ENCODE data around the gene TEX52. TPM values are rescaled to one million over a fixed set of nuclear protein-coding genes. Genes with fewer than 3 reads are reported as not detected.
A peak's percentile ranks its signal among the peaks of the same experiment; 100 is the strongest.

Gene TEX52
- total and polyA plus RNA-seq, 4 experiments from 2014 or later: not detected

- CTCF ChIA-PET (ENCODE audit: partially characterized antibody): interaction anchor here (0.6 kb wide), 1 partner anchor 21 kb away, joined by 4 read pairs; no protein-coding TSS in a partner anchor
- H3K27ac ChIP-seq (ENCODE audit: low read depth, low read length): no peak overlapping the region
- peaks cover 0 to 2% of the 10 kb centered on the region in 2 donors for H3K27me3 Mint-ChIP-seq
- peak overlapping the region in 1 of 7 donors; percentile 52 for H3K27ac Mint-ChIP-seq
- intact Hi-C loops (cut with micrococcal nuclease): loop anchor here (5.0 kb wide), 1 partner anchor 201 kb away; no protein-coding TSS in a partner anchor
- no peaks in the 10 kb centered on the region for H3K27me3 ChIP-seq (ENCODE audit: insufficient read depth, low read length)
- DNase-seq: no peak
- no peaks in the 10 kb centered on the region for H3K36me3 ChIP-seq (ENCODE audit: insufficient read depth, low read length)
- H3K4me1 ChIP-seq (ENCODE audit: insufficient read depth, low read length): peaks cover 17% of the 10 kb centered on the region
- POLR2A ChIA-PET (ENCODE audit: partially characterized antibody): no interaction called here
- no peak overlapping the region for H3K4me3 ChIP-seq (ENCODE audit: low read length in 2 of 2)
- H3K9me3 ChIP-seq (ENCODE audit: control insufficient read depth in 1 of 2, low read length in 2 of 2): no peaks in the 10 kb centered on the region
- peaks cover 17 to 37% (median 25%) of the 10 kb centered on the region in 4 donors for H3K4me1 Mint-ChIP-seq
- peaks cover 0 to 4% (median 0%) of the 10 kb centered on the region in 8 donors for H3K9me3 Mint-ChIP-seq
- peak overlapping the region in 6 of 8 donors; percentile 24 to 71 (median 56) for H3K4me3 Mint-ChIP-seq
- H3K36me3 Mint-ChIP-seq: peaks cover 0 to 12% of the 10 kb centered on the region in 2 donors
Observed at GRCh38 chr12:2893007-2893406, 36.2 kb upstream of the TEX52 start.

GRCh38 chr12:2892246-2892645 is 35.4 kb upstream of the TEX52 start:
- H3K27ac Mint-ChIP-seq: peak overlapping the region in 2 of 7 donors; percentile 16 to 35
- H3K9me3 Mint-ChIP-seq: peaks cover 0 to 4% (median 0%) of the 10 kb centered on the region in 8 donors
- peaks cover 17 to 37% (median 25%) of the 10 kb centered on the region in 4 donors for H3K4me1 Mint-ChIP-seq
- Histone ChIP-seq H3K4me3 (ENCODE audit: low read length in 2 of 2) (no peak overlapping the region), H3K27ac (ENCODE audit: low read depth, low read length) (no peak overlapping the region), H3K9me3 (ENCODE audit: control insufficient read depth in 1 of 2, low read length in 2 of 2) (no peaks in the 10 kb centered on the region), H3K4me1 (ENCODE audit: insufficient read depth, low read length) (peaks cover 17% of the 10 kb centered on the region), H3K27me3 (ENCODE audit: insufficient read depth, low read length) (no peaks in the 10 kb centered on the region), H3K36me3 (ENCODE audit: insufficient read depth, low read length) (no peaks in the 10 kb centered on the region)
- H3K36me3 Mint-ChIP-seq: peaks cover 0 to 15% of the 10 kb centered on the region in 2 donors
- ChIA-PET CTCF (ENCODE audit: partially characterized antibody) (no interaction called here), POLR2A (ENCODE audit: partially characterized antibody) (interaction anchor here (0.8 kb wide), 1 partner anchor 15 kb away, joined by 3 read pairs; the partner anchor contains the start of genes FOXM1 and RHNO1)
- intact Hi-C loops (cut with micrococcal nuclease): loop anchor here (5.0 kb wide), 1 partner anchor 200 kb away; no protein-coding TSS in a partner anchor
- peak overlapping the region in 7 of 8 donors; percentile 30 to 99 (median 96) for H3K4me3 Mint-ChIP-seq
- no peak for DNase-seq
- peaks cover 0 to 2% of the 10 kb centered on the region in 2 donors for H3K27me3 Mint-ChIP-seq

- Histone ChIP-seq H3K9me3 (ENCODE audit: control insufficient read depth in 1 of 2, low read length in 2 of 2) (no peaks in the 10 kb centered on the region), H3K27ac (ENCODE audit: low read depth, low read length) (peak overlapping the region; percentile 83), H3K4me1 (ENCODE audit: insufficient read depth, low read length) (peaks cover 17% of the 10 kb centered on the region), H3K27me3 (ENCODE audit: insufficient read depth, low read length) (no peaks in the 10 kb centered on the region), H3K36me3 (ENCODE audit: insufficient read depth, low read length) (no peaks in the 10 kb centered on the region), H3K4me3 (ENCODE audit: low read length in 2 of 2) (peak overlapping the region; percentile 21 to 92)
- DNase-seq: no peak
- ChIA-PET POLR2A (ENCODE audit: partially characterized antibody) (interaction anchor here (0.8 to 2.6 kb wide), 4 partner anchors 9 to 14 kb away, joined by 3 to 52 read pairs (median 4); partner anchors contain the start of genes FOXM1 and RHNO1), CTCF (ENCODE audit: partially characterized antibody) (no interaction called here)
- intact Hi-C loops (cut with micrococcal nuclease): loop anchor here (5.0 kb wide), 1 partner anchor 199 kb away; no protein-coding TSS in a partner anchor
- peaks cover 17 to 37% (median 25%) of the 10 kb centered on the region in 4 donors for H3K4me1 Mint-ChIP-seq
- peaks cover 0 to 4% (median 0%) of the 10 kb centered on the region in 8 donors for H3K9me3 Mint-ChIP-seq
- H3K27me3 Mint-ChIP-seq: peaks cover 0 to 2% of the 10 kb centered on the region in 2 donors
- H3K4me3 Mint-ChIP-seq: peak overlapping the region; percentile 90 to 99 (median 96)
- H3K36me3 Mint-ChIP-seq: peaks cover 0 to 15% of the 10 kb centered on the region in 2 donors
- peak overlapping the region; percentile 67 to 98 (median 91) for H3K27ac Mint-ChIP-seq
Observed at GRCh38 chr12:2891240-2892053, 34.6 kb upstream of the TEX52 start.

GRCh38 chr12:2890388-2891239 is 33.8 kb upstream of the TEX52 start, which contains the start of gene TULP3:
TULP3 (plus strand) TSS chr12:2890891; CDS start chr12:2890948, 57 bp downstream.
- POLR2A ChIA-PET (ENCODE audit: partially characterized antibody): interaction anchor here (0.9 to 2.6 kb wide), 4 partner anchors 8 to 95 kb away, joined by 3 to 52 read pairs (median 5); partner anchors contain the start of genes FOXM1 and RHNO1
- Histone ChIP-seq H3K9me3 (ENCODE audit: control insufficient read depth in 1 of 2, low read length in 2 of 2) (no peaks in the 10 kb centered on the region), H3K27me3 (ENCODE audit: insufficient read depth, low read length) (no peaks in the 10 kb centered on the region), H3K4me3 (ENCODE audit: low read length in 2 of 2) (peak within 1 kb of the TSS; percentile 49 to 92), H3K36me3 (ENCODE audit: insufficient read depth, low read length) (no peaks in the 10 kb centered on the region), H3K27ac (ENCODE audit: low read depth, low read length) (peak within 1 kb of the TSS; percentile 83), H3K4me1 (ENCODE audit: insufficient read depth, low read length) (peaks cover 17% of the 10 kb centered on the region)
- CTCF ChIA-PET (ENCODE audit: partially characterized antibody): interaction anchor here (0.6 to 1.5 kb wide), 4 partner anchors 12 to 203 kb away, joined by 3 read pairs; no protein-coding TSS in a partner anchor
- Mint-ChIP-seq H3K36me3 (peaks cover 5 to 19% of the 10 kb centered on the region in 2 donors), H3K27me3 (peaks cover 0 to 2% of the 10 kb centered on the region in 2 donors), H3K4me3 (peak within 1 kb of the TSS; percentile 90 to 99 (median 96)), H3K4me1 (peaks cover 17 to 37% (median 25%) of the 10 kb centered on the region in 4 donors), H3K9me3 (peaks cover 0 to 4% (median 0%) of the 10 kb centered on the region in 8 donors), H3K27ac (peak within 1 kb of the TSS; percentile 90 to 99 (median 93))
- DNase-seq: peak; percentile 98 to 99 (median 98)
- intact Hi-C loops (cut with micrococcal nuclease): loop anchor here (1.0 to 5.0 kb wide), 4 partner anchors 13 to 198 kb away; partner anchors contain the start of genes FOXM1, ITFG2 and RHNO1

- ChIA-PET CTCF (ENCODE audit: partially characterized antibody) (interaction anchor here (0.9 to 1.5 kb wide), 3 partner anchors 11 to 73 kb away, joined by 3 read pairs; no protein-coding TSS in a partner anchor), POLR2A (ENCODE audit: partially characterized antibody) (interaction anchor here (1.4 to 2.6 kb wide), 3 partner anchors 10 to 94 kb away, joined by 3 to 52 read pairs (median 6); partner anchors contain the start of genes FOXM1 and RHNO1)
- Histone ChIP-seq H3K9me3 (ENCODE audit: control insufficient read depth in 1 of 2, low read length in 2 of 2) (no peaks in the 10 kb centered on the region), H3K27ac (ENCODE audit: low read depth, low read length) (peak overlapping the region; percentile 83), H3K36me3 (ENCODE audit: insufficient read depth, low read length) (no peaks in the 10 kb centered on the region), H3K27me3 (ENCODE audit: insufficient read depth, low read length) (no peaks in the 10 kb centered on the region), H3K4me3 (ENCODE audit: low read length in 2 of 2) (peak overlapping the region; percentile 49 to 92), H3K4me1 (ENCODE audit: insufficient read depth, low read length) (peaks cover 17% of the 10 kb centered on the region)
- DNase-seq: no peak
- H3K4me1 Mint-ChIP-seq: peaks cover 16 to 39% (median 25%) of the 10 kb centered on the region in 4 donors
- H3K27ac Mint-ChIP-seq: peak overlapping the region; percentile 90 to 99 (median 93)
- H3K4me3 Mint-ChIP-seq: peak overlapping the region; percentile 90 to 99 (median 96)
- peaks cover 8 to 22% of the 10 kb centered on the region in 2 donors for H3K36me3 Mint-ChIP-seq
- intact Hi-C loops (cut with micrococcal nuclease): loop anchor here (1.0 to 5.0 kb wide), 4 partner anchors 13 to 198 kb away; partner anchors contain the start of genes FOXM1, ITFG2 and RHNO1
- peaks cover 0 to 4% (median 0%) of the 10 kb centered on the region in 8 donors for H3K9me3 Mint-ChIP-seq
- peaks cover 0 to 2% of the 10 kb centered on the region in 2 donors for H3K27me3 Mint-ChIP-seq
Observed at GRCh38 chr12:2890001-2890387, 33.2 kb upstream of the TEX52 start.

- Mint-ChIP-seq H3K9me3 (peaks cover 0 to 4% (median 0%) of the 10 kb centered on the region in 8 donors), H3K36me3 (peaks cover 10 to 28% of the 10 kb centered on the region in 2 donors), H3K4me1 (peaks cover 15 to 40% (median 27%) of the 10 kb centered on the region in 4 donors), H3K27ac (no peak overlapping the region), H3K4me3 (no peak overlapping the region), H3K27me3 (peaks cover 0 to 2% of the 10 kb centered on the region in 2 donors)
- no peak overlapping the region for H3K4me3 ChIP-seq (ENCODE audit: low read length in 2 of 2)
- intact Hi-C loops (cut with micrococcal nuclease): loop anchor here (2.0 kb wide), 1 partner anchor 154 kb away; no protein-coding TSS in a partner anchor
- peaks cover 15% of the 10 kb centered on the region for H3K4me1 ChIP-seq (ENCODE audit: insufficient read depth, low read length)
- H3K36me3 ChIP-seq (ENCODE audit: insufficient read depth, low read length): no peaks in the 10 kb centered on the region
- H3K9me3 ChIP-seq (ENCODE audit: control insufficient read depth in 1 of 2, low read length in 2 of 2): no peaks in the 10 kb centered on the region
- CTCF ChIA-PET (ENCODE audit: partially characterized antibody): interaction anchor here (0.7 to 3.0 kb wide), 7 partner anchors 8 to 156 kb away, joined by 3 to 14 read pairs (median 4); no protein-coding TSS in a partner anchor
- H3K27me3 ChIP-seq (ENCODE audit: insufficient read depth, low read length): no peaks in the 10 kb centered on the region
- no peak overlapping the region for H3K27ac ChIP-seq (ENCODE audit: low read depth, low read length)
- POLR2A ChIA-PET (ENCODE audit: partially characterized antibody): interaction anchor here (2.5 kb wide), 1 partner anchor 9 kb away, joined by 11 read pairs; the partner anchor contains the start of genes FOXM1 and RHNO1
- no peak for DNase-seq
Observed at GRCh38 chr12:2886768-2887450, 30.1 kb upstream of the TEX52 start.

All from CD4-positive, alpha-beta memory T cell (primary cell).